A673 (cell line): Measurements from ENCODE around the gene MIEF1. TPM values are rescaled to one million over a fixed set of nuclear protein-coding genes. Genes with fewer than 3 reads are reported as not detected.

ENCODE experiments used
- BruUV-seq: library from RNA; stranded (reverse); fragments of 400-500 nt; replicated peaks from 2 replicates; lab custom pipeline; 2021; lab: Mats Ljungman, UMichigan
- CTCF ChIA-PET: fragments of 300-600 bp; sonication (Branson Sonifier 250); formaldehyde crosslinking; loops from one replicate; lab custom pipeline; 2022; ENCODE audit warnings: antibody characterized with exemption; lab: Charles Lee
- POLR2A ChIA-PET: fragments of 300-600 bp; sonication (Branson Sonifier 250); formaldehyde crosslinking; loops from one replicate; lab custom pipeline; 2022; ENCODE audit warnings: antibody characterized with exemption; ENCODE audit not compliant: low non-redundant PET; lab: Charles Lee
- DNase-seq: peaks from one replicate; pipeline ENCODE4 v3.0.0-alpha.2; 2015; ENCODE audit warnings: low spot score
- H3K27ac ChIP-seq: fragments of 200-600 bp; sonication (generic); 2 replicates; pipeline ENCODE4 v1.5.1; 2016; ENCODE audit warnings: mixed run types, low read depth, mild to moderate bottlenecking, mixed read lengths, antibody characterized with exemption, low read length; ENCODE audit not compliant: poor library complexity, severe bottlenecking
- H3K27me3 ChIP-seq: fragments of 200-600 bp; sonication (generic); replicated peaks from 2 replicates; pipeline ENCODE4 v1.6.1; 2017; ENCODE audit warnings: mixed run types, low read depth, mild to moderate bottlenecking, mixed read lengths, antibody characterized with exemption, low read length; ENCODE audit not compliant: insufficient read depth, poor library complexity
- H3K36me3 ChIP-seq: fragments of 200-600 bp; sonication (generic); 2 replicates; pipeline ENCODE4 v1.6.1; 2016; ENCODE audit warnings: mixed run types, mild to moderate bottlenecking, mixed read lengths, antibody characterized with exemption, low read length; ENCODE audit not compliant: insufficient read depth, poor library complexity, severe bottlenecking
- H3K4me1 ChIP-seq: fragments of 200-600 bp; sonication (generic); 2 replicates; pipeline ENCODE4 v1.6.1; 2017; ENCODE audit warnings: mixed run types, mild to moderate bottlenecking, mixed read lengths, antibody characterized with exemption, low read length; ENCODE audit not compliant: insufficient read depth, poor library complexity, severe bottlenecking
- H3K4me3 ChIP-seq: fragments of 200-600 bp; sonication (generic); 2 replicates; pipeline ENCODE4 v1.5.1; 2016; ENCODE audit warnings: low read depth, mixed run types, mild to moderate bottlenecking, mixed read lengths, low read length; ENCODE audit not compliant: poor library complexity, severe bottlenecking
- H3K9me3 ChIP-seq: fragments of 200-600 bp; sonication (generic); 2 replicates; pipeline ENCODE4 v1.6.1; 2016; ENCODE audit warnings: mixed run types, low read depth, mild to moderate bottlenecking, mixed read lengths, antibody characterized with exemption, low read length; ENCODE audit not compliant: poor library complexity, severe bottlenecking
- CTCF ChIP-seq: fragments of 300-800, 200-600 bp; sonication (generic); conservative IDR thresholded peaks from 2 replicates; pipeline ENCODE4 v1.5.1; 2017; ENCODE audit warnings: low read depth, mild to moderate bottlenecking, antibody characterized with exemption, low read length, moderate library complexity, mixed read lengths
- EZH2 ChIP-seq: fragments of 200-600 bp; sonication (generic); IDR thresholded peaks from 2 replicates; pipeline ENCODE4 v1.6.1; 2017; ENCODE audit warnings: borderline replicate concordance, low read depth, mild to moderate bottlenecking, mixed read lengths, antibody characterized with exemption, low read length; ENCODE audit not compliant: poor library complexity, severe bottlenecking
- intact Hi-C: fragments of 100-400 bp; cut with micrococcal nuclease; formaldehyde crosslinking; loops from one replicate; pipeline ENCODE4 v1.10.0; 2022; ENCODE audit not compliant: unreplicated experiment
- total RNA-seq: library from RNA; stranded (reverse); gene quantifications from 2 replicates; pipeline ENCODE4 v1.2.3, GENCODE V29; 2021

MIEF1 gene
- total RNA-seq, 1 experiment from 2014 or later: 55.1 TPM

- Histone ChIP-seq H3K4me1 (peaks cover 28% of the 10 kb centered on the region), H3K27ac (no peak overlapping the region), H3K36me3 (peaks cover 5% of the 10 kb centered on the region), H3K9me3 (no peaks in the 10 kb centered on the region), H3K4me3 (peak overlapping the region; percentile 15), H3K27me3 (no peaks in the 10 kb centered on the region)
- TF ChIP-seq EZH2 (no peak), CTCF (peak; percentile 96)
- intact Hi-C loops: loop anchor here (2.0 to 10.0 kb wide), 3 partner anchors 490 to 810 kb away; partner anchors contain the start of gene ADSL
- peak; percentile 86 for DNase-seq
- POLR2A ChIA-PET: no interaction called here
- BruUV-seq: no TSS peak
- CTCF ChIA-PET: interaction anchor here (0.6 to 1.6 kb wide), 6 partner anchors 8 to 502 kb away, joined by 3 to 11 read pairs (median 4); no protein-coding TSS in a partner anchor
These were observed 32.7 kb downstream of the MIEF1 start for GRCh38 chr22:39534591-39535356.

GRCh38 chr22:39535357-39535725 is 33.3 kb downstream of the MIEF1 start:
- TF ChIP-seq EZH2: no peak
- no peak for TF ChIP-seq CTCF
- no peaks in the 10 kb centered on the region for H3K9me3 ChIP-seq
- no peak for DNase-seq
- ChIA-PET CTCF (interaction anchor here (0.6 to 1.6 kb wide), 4 partner anchors 42 to 501 kb away, joined by 3 to 11 read pairs (median 6); no protein-coding TSS in a partner anchor), POLR2A (interaction anchor here (0.6 kb wide), 1 partner anchor 43 kb away, joined by 3 read pairs; no protein-coding TSS in a partner anchor)
- peaks cover 24% of the 10 kb centered on the region for H3K4me1 ChIP-seq
- no peaks in the 10 kb centered on the region for H3K27me3 ChIP-seq
- BruUV-seq: no TSS peak
- no peak overlapping the region for H3K4me3 ChIP-seq
- intact Hi-C loops: loop anchor here (2.0 to 10.0 kb wide), 2 partner anchors 489 to 809 kb away; partner anchors contain the start of gene ADSL
- H3K27ac ChIP-seq: no peak overlapping the region
- H3K36me3 ChIP-seq: no peaks in the 10 kb centered on the region

- ChIA-PET CTCF (no interaction called here), POLR2A (interaction anchor here (0.6 kb wide), 1 partner anchor 42 kb away, joined by 3 read pairs; no protein-coding TSS in a partner anchor)
- no peak overlapping the region for H3K27ac ChIP-seq
- peaks cover 18% of the 10 kb centered on the region for H3K4me1 ChIP-seq
- no peak overlapping the region for H3K4me3 ChIP-seq
- no peaks in the 10 kb centered on the region for H3K9me3 ChIP-seq
- no peaks in the 10 kb centered on the region for H3K36me3 ChIP-seq
- TF ChIP-seq CTCF (no peak), EZH2 (no peak)
- DNase-seq: no peak
- no peaks in the 10 kb centered on the region for H3K27me3 ChIP-seq
- intact Hi-C loops: loop anchor here (2.0 to 10.0 kb wide), 2 partner anchors 489 to 809 kb away; partner anchors contain the start of gene ADSL
- BruUV-seq: no TSS peak
These were observed 33.9 kb downstream of the MIEF1 start for GRCh38 chr22:39535831-39536449.
